EH (cell line): ENCODE results near the gene HEMGN.
"Not testable (repeated sequence)": the region's sequence is repeated elsewhere in the genome, so short reads cannot be mapped to it uniquely, and the experiment has no call there.

Experiments used
- DNase-seq: peaks from one replicate; pipeline ENCODE4 v3.0.0-alpha.2; 2015; ENCODE audit warnings: low read depth

HEMGN gene, protein sequence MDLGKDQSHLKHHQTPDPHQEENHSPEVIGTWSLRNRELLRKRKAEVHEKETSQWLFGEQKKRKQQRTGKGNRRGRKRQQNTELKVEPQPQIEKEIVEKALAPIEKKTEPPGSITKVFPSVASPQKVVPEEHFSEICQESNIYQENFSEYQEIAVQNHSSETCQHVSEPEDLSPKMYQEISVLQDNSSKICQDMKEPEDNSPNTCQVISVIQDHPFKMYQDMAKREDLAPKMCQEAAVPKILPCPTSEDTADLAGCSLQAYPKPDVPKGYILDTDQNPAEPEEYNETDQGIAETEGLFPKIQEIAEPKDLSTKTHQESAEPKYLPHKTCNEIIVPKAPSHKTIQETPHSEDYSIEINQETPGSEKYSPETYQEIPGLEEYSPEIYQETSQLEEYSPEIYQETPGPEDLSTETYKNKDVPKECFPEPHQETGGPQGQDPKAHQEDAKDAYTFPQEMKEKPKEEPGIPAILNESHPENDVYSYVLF

DNA sequence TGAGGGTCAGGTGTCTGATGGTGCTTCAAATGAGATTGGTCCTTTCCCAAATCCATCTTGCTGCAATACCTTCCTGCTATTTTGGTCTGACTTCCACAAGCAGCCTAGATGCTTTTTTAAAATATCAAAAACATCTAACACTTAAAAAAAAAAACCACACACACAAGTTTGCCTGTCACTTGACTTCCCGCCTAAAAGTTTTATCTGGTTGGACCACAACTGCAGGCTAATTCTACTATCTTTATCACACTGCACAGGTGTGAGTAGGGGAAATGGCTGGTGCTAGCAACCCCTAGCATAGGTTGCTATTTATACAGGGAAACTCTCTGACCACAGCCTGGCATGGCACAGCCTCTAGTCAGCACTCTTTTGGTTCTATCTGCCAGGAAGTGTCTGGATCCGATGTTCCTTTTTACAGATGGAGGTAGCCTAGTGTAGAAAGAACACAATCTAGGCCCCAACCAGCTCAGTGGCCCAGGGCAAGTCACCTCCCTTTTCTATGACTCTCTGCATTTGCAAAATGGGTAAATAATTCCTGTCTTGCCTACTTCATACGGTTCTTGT is at the start of gene HEMGN:
TSS of gene HEMGN (minus strand) at position 92 of the 564 bp plus-strand sequence. CDS start at position 56, 36 bp downstream.
- no peak for DNase-seq

DNA sequence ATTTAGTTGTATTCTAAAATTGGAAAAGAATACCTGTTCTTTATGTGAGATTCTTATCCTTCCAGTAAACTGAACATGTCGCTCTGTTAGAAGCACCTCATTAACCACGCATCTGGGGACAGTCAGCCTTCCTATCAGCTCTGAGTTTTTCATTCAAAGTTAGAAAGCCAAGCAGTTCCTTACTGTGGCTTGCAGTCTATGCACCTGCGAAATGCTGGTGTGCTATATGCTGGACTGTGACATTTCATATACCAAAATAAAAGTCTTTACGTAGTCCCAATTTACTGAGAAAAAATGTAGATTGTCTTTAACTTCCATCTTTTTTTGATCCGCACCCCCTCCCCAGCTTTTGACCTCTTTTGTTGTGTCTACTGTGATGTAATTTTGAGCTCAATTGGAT is 49.5 kb upstream of the HEMGN start:
- no peak for DNase-seq

DNA sequence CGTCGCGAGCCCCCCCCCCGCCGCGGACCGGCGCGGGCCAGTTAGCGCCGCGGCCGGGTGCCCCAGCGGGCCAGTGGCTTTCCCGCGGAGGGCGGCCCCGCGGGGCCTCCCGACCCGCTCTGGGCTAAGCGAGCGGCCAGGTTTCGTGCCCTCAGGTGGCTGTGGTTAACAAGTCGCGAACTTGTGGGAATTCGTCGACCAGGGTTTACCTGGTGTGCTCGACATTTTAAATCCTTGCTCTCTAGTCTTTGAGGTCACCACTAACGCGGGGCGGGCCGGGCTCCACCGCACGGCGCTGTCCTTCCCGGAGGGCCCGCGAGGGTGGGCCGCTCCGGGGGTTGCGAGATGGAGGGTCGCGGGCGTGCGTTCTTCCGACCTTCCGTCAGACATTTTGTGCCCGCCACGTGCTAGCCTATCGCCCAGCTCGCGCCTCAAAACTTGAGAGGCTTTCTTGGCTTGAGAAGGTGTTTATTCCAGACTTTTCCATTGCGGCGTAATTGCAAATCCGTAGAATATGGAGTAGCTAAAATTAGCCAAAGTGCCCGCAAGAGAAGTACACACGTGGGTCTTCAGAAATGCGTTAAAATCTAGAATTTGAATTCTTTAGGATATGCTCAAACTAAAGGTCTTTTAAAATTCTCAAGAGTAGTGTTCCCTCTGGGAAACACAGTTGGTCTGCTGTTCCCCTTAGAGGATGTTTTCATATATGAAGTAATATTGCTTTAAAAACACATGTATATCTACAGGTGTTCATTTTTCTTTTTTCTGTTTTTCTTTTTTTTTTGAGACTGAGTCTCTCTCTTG is 47.3 kb upstream of the HEMGN start:
- peak; percentile 22 for DNase-seq

DNA sequence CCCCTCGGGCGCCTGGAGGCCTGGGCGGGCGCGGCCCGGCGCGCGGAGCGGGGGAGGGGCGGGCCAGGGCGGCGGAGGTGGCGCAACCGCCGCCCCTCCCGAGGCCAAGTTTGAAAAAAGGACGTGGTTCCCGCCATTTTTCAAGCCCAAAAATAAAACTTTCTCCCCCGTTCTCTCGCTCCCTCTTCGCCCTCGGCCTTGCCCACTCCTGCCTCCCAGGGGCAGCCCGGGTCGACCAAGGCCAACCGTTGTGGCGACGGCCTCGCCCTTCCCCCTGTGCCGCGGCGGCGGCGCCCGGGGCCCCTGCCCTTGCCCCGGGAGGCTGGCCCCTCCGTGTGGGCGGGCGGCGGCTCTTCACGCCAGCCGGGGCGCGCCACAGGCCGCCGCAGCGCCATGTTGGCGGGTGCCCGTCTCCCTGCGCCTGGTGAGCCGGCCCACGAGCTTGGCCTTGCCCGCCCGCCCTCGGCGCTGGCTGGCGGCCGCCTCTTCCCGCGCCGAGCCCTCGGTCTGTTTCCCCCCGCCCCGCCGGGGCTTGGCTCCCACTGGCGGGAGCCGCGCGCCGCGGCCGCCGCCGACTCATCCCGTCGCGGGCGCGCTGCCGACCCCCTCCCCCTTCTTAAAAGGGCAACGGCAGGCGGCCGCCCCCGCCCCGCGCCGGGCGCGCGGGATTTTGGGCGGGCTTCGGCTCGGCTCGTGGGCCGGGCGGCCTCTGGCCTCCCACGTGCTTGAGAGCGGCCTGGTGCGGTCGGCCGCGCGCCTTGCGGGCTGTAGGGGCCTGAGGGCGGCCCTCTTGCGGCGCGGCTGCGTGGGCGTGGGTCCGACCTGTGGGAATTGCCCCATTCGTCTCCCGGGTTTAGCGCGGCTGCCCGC is 46.5 kb upstream of the HEMGN start:
- DNase-seq: peak; percentile 77

DNA sequence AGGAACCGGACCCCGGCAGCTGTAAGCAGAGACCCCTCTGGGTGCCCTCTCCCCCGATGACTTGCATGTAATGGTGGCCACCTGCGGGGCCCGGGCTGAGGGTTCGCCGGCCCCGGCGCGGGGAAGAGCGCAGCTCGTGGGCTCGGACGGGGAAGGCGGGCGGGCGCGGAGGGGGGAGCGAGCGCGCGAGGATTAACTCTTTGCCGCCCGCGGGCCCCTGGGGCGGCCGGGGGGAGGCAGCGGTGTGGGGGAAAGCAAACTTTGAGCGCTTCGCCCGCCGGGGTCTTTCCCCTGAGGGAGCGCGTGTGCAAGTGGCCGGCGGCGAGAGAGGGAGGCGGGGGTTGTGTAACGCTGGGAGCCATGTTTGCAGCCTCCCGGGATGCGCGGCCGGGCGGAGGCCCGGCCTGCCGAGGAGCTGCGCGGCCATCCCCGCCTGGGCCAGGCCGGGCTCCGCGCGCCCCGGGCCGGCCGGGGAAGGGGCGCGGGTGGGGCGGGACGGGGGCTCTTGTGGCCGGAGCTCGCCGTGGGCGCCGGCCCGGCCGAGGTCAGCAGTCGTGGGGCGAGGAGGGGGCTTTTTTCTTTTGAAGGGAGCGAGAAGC is 45.7 kb upstream of the HEMGN start:
- DNase-seq: peak; percentile 47

DNA sequence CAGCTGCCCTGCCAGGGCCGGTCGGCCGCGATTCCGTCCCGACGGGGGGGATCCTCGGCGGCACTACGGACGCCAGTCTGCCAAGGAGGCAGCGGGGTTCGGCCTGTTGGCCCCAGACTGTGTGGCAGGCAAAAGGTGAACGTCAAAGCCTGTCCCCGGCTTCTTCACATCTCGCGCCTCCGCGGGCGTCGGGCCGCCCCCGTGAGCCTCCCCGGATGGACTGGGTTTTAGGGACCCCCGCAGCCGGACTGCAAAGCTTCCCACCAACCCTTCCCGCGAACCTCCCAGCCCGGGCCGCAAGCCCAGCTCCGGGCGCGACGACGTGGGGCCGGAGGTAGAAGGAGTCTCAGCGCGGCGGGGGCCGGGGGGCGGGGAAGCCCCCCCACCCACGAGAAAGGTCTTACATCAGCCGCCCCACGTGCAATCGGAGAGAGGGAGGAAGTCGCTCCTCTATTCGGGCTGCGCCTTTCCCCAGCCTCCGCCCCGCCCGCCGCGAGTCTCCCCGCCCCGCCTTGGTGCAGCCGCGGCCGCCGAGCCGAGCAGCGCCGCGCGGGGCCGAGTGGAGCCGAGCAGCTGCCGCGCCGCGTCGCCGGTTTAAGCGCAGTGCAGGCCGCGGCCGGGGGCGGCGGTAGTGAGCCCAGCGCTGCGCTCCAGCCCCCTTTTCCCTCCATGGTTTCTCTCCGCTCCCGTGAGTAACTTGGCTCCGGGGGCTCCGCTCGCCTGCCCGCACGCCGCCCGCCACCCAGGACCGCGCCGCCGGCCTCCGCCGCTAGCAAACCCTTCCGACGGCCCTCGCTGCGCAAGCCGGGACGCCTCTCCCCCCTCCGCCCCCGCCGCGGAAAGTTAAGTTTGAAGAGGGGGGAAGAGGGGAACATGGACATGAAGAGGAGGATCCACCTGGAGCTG is 45.0 kb upstream of the HEMGN start, which contains the start of gene ANP32B:
TSS of gene ANP32B (plus strand) at position 659 of the 906 bp plus-strand sequence. CDS start at position 874, 215 bp downstream.
- peak; percentile 94 for DNase-seq

DNA sequence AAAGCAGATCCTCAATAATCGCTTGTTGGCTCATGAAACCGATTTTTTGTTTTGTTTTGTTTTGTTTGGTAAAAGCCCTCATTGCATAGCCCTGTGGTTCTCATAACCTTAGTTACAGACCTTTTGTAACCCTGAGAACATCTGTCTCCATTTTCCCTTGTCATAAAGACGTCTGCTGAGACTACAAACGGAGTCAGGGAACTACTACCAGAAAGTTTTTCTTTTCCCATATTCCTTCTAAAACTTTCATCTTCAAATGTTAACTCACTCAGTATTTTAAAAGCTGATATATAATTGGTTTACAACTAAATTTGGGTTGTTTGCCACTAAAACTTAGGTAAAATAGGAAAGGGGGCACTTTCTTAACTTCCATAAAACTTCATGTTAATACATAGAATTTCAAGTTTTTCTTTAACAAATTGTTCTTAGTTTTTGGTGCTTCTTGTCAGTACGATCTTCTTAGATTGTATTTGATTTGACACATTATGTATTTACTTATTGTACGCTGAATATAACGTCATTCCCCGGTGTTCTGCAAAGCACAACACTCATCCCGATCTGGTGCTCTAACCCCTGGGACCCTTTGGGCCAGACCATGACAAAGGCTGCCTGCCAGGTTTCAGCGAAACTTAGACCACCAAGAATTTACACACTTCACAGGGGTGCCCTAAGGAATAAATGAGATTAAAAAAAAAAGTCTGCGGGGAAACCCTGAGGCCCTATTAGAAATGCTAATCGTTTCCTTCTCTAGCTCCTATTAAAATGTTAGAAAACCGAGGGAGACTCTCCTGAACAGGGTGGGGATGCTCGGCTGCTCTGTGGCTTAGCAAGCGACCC is 44.1 kb upstream of the HEMGN start:
- no peak for DNase-seq

DNA sequence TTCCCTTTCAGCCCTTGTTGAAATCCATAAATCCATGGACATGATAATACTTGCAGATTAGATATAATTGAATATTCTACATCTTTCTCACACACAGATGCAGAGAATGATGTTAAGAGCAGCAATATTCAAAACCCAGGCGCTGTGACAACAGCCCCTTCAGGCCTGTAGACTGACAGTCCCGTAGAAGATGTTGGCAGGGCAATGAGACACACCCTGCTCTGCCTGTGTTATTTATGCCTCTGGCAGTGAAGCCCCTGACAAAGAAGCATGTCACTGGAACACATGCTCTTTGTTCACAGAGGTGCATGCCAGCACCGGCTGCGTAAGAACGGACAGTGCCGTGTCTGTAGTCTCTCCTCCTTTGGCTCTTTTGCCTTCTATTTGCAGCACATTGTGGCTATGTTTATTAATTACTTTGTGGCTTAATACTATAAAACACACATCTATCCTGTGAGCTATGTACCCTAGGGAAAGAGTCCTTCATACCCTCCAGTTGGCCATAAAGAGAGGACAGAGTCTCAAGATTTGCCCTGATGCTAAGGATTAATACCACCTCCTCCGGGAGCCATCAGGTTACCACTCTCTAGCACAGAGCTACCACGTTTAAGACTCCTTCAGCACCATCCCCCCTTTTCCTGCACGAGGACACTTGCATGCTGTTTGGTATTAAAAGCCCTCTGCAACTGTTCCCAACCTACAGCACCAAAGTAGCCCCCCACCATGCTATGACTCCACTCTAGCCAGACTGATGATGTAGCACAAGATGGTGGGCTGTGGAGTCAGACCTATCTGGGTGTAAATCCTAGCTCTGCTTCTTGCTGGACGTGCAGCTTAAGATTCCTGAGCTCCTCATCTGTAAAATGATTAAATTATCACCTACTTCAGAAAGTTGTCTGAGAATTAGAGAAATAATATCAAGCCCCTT is 43.2 kb upstream of the HEMGN start:
- no peak for DNase-seq

DNA sequence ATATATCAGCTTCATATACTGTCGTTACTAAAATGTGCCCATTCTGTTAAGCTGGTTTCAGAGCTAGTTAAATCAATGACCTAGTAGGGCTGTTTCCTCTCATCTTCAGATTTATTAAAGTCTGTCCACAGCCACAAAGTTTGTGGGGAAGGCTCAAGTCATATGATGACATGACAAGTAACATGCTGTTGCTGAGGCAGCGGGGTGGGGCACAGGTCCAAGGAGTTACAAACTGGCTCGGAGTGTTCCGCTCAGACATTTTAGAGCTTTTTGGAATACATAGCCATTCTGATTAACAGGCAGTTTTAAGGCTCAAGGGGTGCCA is 42.5 kb upstream of the HEMGN start:
- DNase-seq: no peak

DNA sequence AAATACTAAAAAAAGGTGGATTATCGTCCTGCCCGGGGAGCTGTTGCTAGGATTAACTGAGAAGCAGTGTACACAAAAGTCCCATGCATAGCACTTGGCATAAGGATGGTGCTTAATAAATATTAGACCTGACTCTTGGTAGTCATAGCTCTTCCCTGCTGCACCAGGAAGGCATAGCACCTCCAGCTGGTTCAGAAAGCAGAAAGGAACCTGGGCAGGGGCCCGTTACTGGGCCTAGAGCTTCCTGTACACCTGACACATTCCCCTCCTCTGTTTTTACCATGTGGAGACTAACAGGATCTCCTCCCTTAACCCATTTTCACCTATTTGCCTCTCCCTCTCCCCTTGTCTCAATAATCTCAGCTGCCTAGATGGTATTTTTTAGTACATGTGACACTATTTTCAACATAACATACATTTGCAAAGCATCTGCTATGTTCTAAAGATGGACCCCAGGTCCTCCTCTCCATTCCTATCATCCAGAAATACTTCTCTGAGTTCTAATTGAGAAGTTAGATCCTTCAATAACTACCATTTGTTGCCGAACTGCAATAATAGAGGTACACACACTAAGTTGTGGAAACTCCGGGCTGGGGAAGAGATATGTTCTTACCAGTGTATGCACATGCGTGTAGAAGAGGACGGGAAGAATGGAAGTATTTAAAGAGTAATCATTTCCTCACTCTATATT is 42.0 kb upstream of the HEMGN start:
- no peak for DNase-seq

DNA sequence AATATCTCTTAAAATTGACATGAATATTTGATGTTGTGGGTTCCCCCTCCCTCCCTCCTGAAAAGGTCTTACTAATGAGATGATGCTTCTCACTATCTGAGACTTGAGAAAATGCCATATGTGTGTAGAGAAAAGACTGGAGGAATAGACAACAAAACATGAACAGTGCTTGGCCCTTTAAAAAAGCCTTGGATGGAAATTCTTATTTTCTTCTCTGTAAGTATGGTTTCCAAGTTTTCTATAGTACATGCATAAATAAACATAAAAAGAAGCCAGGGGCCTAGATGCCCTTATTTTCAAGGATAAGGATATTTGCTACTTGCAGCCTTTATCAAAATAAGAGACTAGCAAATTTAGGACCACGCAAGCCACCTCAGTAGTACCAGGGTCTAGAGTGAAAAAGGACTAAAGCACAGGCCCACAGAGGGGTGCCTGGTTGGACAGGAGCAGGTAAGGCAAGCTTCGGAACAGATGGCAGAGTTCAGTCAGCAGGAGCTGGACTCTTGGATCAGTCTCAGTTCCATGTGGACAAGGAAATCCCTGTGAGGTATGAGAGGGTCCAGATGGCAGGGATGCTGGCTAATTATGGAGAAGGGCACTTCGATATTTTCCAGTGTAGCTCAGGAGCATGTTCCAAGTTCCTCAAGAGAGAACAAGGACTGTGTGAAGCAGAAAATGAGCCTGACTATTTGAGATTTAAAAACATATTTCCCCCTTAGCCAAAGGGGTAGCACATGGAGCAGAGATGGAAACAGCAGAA is 40.6 kb upstream of the HEMGN start:
- no peak for DNase-seq

DNA sequence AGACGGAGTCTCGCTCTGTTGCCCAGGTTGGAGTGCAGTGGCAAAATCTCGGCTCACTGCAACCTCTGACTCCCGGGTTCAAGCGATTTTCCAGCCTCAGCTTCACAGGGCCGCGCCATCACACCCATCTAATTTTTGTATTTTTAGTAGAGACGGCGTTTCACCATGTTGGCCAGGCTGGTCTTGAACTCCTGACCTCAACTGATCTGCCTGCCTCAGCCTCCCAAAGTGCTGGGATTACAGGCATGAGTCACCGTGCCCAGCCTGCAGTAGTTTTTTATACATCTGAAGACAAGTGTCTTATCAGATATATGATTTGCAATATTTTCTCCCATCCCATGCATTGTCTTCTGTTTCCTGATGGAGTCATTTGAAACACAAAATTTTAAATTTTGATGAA is 38.7 kb upstream of the HEMGN start:
- not testable (repeated sequence) for DNase-seq

DNA sequence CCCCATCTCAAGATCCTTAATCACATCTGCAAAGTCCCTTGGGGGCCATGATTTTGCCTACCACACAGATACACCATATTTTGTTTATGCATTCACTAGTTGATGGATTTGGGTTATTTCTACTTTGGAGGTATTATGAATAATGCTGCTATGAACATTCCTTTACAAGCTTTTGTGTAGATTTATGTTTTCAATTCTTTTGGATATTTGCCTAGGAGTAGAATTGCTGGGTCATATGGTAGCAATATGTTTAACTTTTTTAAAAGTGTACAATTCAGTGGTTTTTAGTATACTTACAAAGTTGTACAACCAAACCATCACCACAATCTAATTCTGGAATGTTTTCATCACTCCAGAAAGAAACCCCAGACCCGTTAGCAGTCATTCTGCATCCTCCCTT is 37.4 kb upstream of the HEMGN start:
- no peak for DNase-seq

DNA sequence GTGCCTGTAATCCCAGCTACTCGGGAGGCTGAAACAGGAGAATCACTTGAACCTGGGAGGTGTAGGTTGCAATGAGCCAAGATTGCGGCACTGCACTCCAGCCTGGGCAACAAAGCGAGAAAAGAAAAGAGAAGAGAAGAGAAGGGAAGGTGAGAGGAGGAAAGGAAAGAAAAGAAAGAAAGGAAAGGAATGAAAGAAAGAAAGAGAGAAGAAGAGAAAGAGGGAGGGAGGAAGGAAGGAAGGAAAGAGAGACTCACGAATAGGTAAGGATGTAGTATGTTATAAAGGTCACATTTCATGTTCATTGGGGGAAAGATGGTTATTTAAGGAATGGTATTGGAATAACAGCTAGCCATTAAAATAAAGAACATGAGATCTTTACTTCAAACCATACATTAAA is 34.8 kb upstream of the HEMGN start:
- DNase-seq: no peak

DNA sequence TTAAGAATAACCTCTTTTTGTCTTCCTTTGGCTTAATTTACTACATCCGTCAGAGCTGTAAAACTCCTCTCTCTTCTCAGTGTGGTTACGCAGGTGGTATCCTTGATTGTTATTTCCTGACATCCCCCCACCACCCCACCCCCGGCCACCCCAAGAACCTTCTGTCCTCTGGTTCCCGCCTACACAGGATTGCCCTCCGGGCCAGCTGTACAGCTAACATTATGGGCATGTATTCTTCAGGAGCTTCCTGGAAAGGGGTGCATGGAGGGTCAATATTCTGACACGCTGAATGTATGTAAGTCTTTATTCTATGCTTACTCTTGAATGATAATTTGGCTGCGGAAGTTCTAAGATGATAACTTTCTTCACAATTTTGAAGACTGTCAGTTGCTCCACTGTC is 32.2 kb upstream of the HEMGN start:
- DNase-seq: no peak

DNA sequence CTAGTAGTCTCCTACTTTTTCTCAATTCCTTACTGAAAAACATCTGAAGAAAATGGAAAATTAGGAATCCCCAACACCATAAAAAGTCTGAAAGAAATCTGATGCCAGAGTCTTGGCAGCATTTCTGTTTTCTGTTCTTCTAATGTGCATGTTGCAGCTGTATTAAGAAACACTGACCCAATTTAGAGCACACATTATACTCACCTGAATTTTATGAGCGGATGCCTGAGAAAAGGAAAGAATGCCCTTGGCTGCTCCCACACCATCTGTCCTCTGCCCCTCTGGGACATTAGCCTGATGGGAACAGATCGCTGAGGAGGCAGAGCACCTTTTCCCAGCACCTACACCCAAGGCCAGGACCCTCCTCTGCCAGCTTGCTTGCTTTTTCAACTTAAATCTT is 31.0 kb upstream of the HEMGN start:
- DNase-seq: no peak

DNA sequence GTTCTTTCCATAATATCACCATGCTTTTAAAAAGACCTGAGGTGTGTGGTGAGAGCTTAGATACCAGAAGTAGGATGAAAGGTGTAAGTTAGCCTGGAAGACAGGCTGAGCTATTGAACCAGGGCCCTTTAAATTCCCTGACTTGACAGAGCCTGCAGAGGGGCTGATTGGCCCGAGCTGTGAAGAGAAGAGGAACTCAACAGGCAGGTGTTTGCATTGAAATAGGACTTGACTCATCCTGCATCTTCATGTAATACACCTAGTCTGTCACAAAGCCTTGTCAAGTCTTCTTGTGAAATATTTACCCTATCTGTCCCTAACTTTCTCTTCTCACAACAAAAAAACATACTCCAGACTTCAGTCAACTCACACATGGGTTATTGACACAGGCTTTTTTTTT is 28.5 kb upstream of the HEMGN start:
- DNase-seq: no peak
